Trophoblast cell (in vitro differentiated cells and primary cell): ENCODE measurements around the gene RFFL.
A peak's percentile ranks its signal among the peaks of the same experiment; 100 is the strongest.

ENCODE experiments used
- DNase-seq, 2 donors: peaks; one replicate each; pipeline ENCODE4 v3.0.0-alpha.2; 2016
- H2AFZ ChIP-seq: 2 replicates; pipeline ENCODE4 v1.6.1; 2013; ENCODE audit warnings: low read length, moderate library complexity, mild to moderate bottlenecking; ENCODE audit not compliant: insufficient read depth, poor library complexity
- H2AK5ac ChIP-seq: 2 replicates; pipeline ENCODE4 v1.6.1; 2013; ENCODE audit warnings: mild to moderate bottlenecking, low read length
- H2BK120ac ChIP-seq: 2 replicates; pipeline ENCODE4 v1.6.1; 2013; ENCODE audit warnings: low read length, mild to moderate bottlenecking, moderate library complexity; ENCODE audit not compliant: insufficient read depth, poor library complexity
- H2BK12ac ChIP-seq: 2 replicates; pipeline ENCODE4 v1.6.1; 2013; ENCODE audit warnings: mild to moderate bottlenecking, low read length, moderate library complexity
- H2BK5ac ChIP-seq: 2 replicates; pipeline ENCODE4 v1.6.1; 2013; ENCODE audit warnings: low read length, low read depth, moderate library complexity, mild to moderate bottlenecking; ENCODE audit not compliant: poor library complexity
- H3K14ac ChIP-seq: 2 replicates; pipeline ENCODE4 v1.6.1; 2013; ENCODE audit warnings: mild to moderate bottlenecking, low read length
- H3K18ac ChIP-seq: 2 replicates; pipeline ENCODE4 v1.6.1; 2013; ENCODE audit warnings: mild to moderate bottlenecking, low read length
- H3K23ac ChIP-seq: 2 replicates; pipeline ENCODE4 v1.6.1; 2013; ENCODE audit warnings: low read length
- H3K27ac ChIP-seq: 2 replicates; pipeline ENCODE4 v1.5.1; 2013; ENCODE audit warnings: low read depth, mild to moderate bottlenecking, inconsistent platforms, low read length, moderate library complexity
- H3K27me3 ChIP-seq: 2 replicates; pipeline ENCODE4 v1.6.1; 2013; ENCODE audit warnings: inconsistent platforms, mild to moderate bottlenecking, low read length, moderate library complexity; ENCODE audit not compliant: insufficient read depth
- H3K36me3 ChIP-seq, 2 experiments: 1 replicate in 1 of 2; 2 replicates in 1 of 2; pipeline ENCODE4 v1.6.1; 2013; ENCODE audit warnings: low read length in 2 of 2, mild to moderate bottlenecking in 2 of 2, moderate library complexity in 1 of 2; ENCODE audit not compliant: insufficient read depth in 2 of 2, control insufficient read depth in 1 of 2
- H3K4ac ChIP-seq: 2 replicates; pipeline ENCODE4 v1.6.1; 2013; ENCODE audit warnings: low read depth, mild to moderate bottlenecking, low read length, moderate library complexity
- H3K4me1 ChIP-seq, 2 experiments: 1 replicate in 1 of 2; 2 replicates in 1 of 2; pipeline ENCODE4 v1.6.1; 2013; ENCODE audit warnings: low read length in 2 of 2, mild to moderate bottlenecking in 2 of 2, moderate library complexity in 1 of 2; ENCODE audit not compliant: insufficient read depth in 2 of 2, control insufficient read depth in 1 of 2
- H3K4me2 ChIP-seq: 2 replicates; pipeline ENCODE4 v1.6.1; 2013; ENCODE audit warnings: inconsistent platforms, mild to moderate bottlenecking, low read length, moderate library complexity
- H3K4me3 ChIP-seq: 2 replicates; pipeline ENCODE4 v1.5.1; 2013; ENCODE audit warnings: mild to moderate bottlenecking, low read depth, low read length, inconsistent platforms
- H3K79me1 ChIP-seq: one replicate; pipeline ENCODE4 v1.6.1; 2013; ENCODE audit warnings: low read length
- H3K79me2 ChIP-seq: 2 replicates; pipeline ENCODE4 v1.6.1; 2013; ENCODE audit warnings: low read length, mild to moderate bottlenecking; ENCODE audit not compliant: control insufficient read depth, insufficient read depth, poor library complexity
- H3K9ac ChIP-seq: 2 replicates; pipeline ENCODE4 v1.6.1; 2013; ENCODE audit warnings: mild to moderate bottlenecking, low read length
- H3K9me3 ChIP-seq: 2 replicates; pipeline ENCODE4 v1.6.1; 2013; ENCODE audit warnings: low read depth, mild to moderate bottlenecking, control low read depth, inconsistent platforms, low read length; ENCODE audit not compliant: insufficient read depth
- H4K12ac ChIP-seq: 2 replicates; pipeline ENCODE4 v1.6.1; 2013; ENCODE audit warnings: low read depth, mild to moderate bottlenecking, low read length, moderate library complexity
- H4K8ac ChIP-seq: 2 replicates; pipeline ENCODE4 v1.6.1; 2013; ENCODE audit warnings: low read depth, mild to moderate bottlenecking, low read length, moderate library complexity
- H4K91ac ChIP-seq: one replicate; pipeline ENCODE4 v1.6.1; 2013; ENCODE audit warnings: low read depth, mild to moderate bottlenecking, low read length, moderate library complexity
- WGBS: extraction: QIAGEN DNeasy Blood & Tissue Kit; methylation state at CpG from one replicate; pipeline ENCODE4 v1.1.7; 2013; ENCODE audit warnings: missing lambda C conversion rate; ENCODE audit not compliant: insufficient read length, insufficient coverage; ENCODE audit errors: extremely low coverage; 5-methylcytosine and 5-hydroxymethylcytosine counted together

Gene RFFL

DNA sequence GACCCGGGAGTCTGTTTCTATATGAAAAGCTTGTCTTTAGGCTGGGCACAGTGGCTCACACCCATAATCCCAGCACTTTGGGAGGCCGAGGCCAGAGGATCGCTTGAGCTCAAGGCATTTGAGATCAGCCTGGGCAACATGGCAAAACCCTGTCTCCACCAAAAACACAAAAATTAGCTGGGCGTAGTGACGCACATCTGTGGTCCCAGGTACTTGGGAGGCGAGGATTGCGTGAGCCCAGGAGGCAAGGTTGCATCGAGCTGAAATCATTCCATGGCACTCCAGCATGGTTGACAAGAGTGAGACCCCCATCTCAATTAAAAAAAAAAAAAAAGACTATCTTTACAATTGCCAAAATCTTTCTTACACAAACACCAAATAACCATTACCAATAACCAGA lies 22.7 kb upstream of the RFFL start:
- no peak for DNase-seq
- H4K91ac ChIP-seq, result no peak overlapping the region
- H3K4ac ChIP-seq, result no peak overlapping the region
- WGBS, result no CpG with 5 or more reads among the region's 8 CpGs
- no peak overlapping the region for H2AK5ac ChIP-seq
- no peak overlapping the region for H2AFZ ChIP-seq
- H3K18ac ChIP-seq, result no peak overlapping the region
- peaks cover 10% of the 10 kb centered on the region for H3K79me1 ChIP-seq
- no peaks in the 10 kb centered on the region for H3K36me3 ChIP-seq
- no peak overlapping the region for H3K9ac ChIP-seq
- H2BK120ac ChIP-seq, result no peak overlapping the region
- no peak overlapping the region for H2BK12ac ChIP-seq
- H2BK5ac ChIP-seq, result no peak overlapping the region
- H3K4me3 ChIP-seq, result no peak overlapping the region
- H3K4me2 ChIP-seq, result no peak overlapping the region
- peaks cover 3 to 11% of the 10 kb centered on the region in 2 experiments for H3K4me1 ChIP-seq
- peaks cover 4% of the 10 kb centered on the region for H3K79me2 ChIP-seq
- no peaks in the 10 kb centered on the region for H3K27me3 ChIP-seq
- no peak overlapping the region for H3K14ac ChIP-seq
- no peak overlapping the region for H3K23ac ChIP-seq
- H4K12ac ChIP-seq, result no peak overlapping the region
- no peak overlapping the region for H4K8ac ChIP-seq
- H3K27ac ChIP-seq, result no peak overlapping the region
- no peaks in the 10 kb centered on the region for H3K9me3 ChIP-seq

DNA sequence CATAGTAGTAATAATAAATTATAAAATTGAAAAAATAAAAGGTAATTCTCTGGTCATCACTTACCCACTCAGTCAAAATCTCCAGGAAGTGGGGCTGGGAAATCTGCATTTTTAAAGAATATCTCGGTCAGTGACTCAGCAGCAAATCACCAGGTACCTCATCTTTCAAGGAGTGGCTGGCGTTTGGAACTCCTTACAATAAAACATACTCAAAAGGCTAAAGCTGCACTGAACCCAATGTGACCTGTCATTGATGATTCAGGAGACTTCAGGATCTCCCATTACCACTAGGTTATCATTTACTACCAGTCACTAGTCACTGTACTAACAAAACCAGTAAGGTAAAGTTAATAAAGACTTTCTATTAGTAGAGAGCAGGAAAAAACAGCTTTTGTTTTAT lies 21.5 kb upstream of the RFFL start:
- Histone ChIP-seq H2AFZ (no peak overlapping the region), H2BK5ac (no peak overlapping the region), H3K9ac (no peak overlapping the region), H2BK120ac (no peak overlapping the region), H4K12ac (no peak overlapping the region), H3K4ac (no peak overlapping the region), H3K79me1 (peaks cover 10% of the 10 kb centered on the region), H4K91ac (no peak overlapping the region), H3K4me1 (peaks cover 3 to 11% of the 10 kb centered on the region in 2 experiments), H3K79me2 (peaks cover 4% of the 10 kb centered on the region), H2AK5ac (no peak overlapping the region), H3K4me2 (no peak overlapping the region), H4K8ac (no peak overlapping the region), H3K14ac (no peak overlapping the region), H3K27me3 (no peaks in the 10 kb centered on the region), H3K27ac (no peak overlapping the region), H3K23ac (no peak overlapping the region), H3K18ac (no peak overlapping the region), H3K36me3 (no peaks in the 10 kb centered on the region), H3K9me3 (no peaks in the 10 kb centered on the region), H2BK12ac (no peak overlapping the region), H3K4me3 (no peak overlapping the region)
- peak in 1 of 2 donors; percentile 18 for DNase-seq
- WGBS, result no CpG with 5 or more reads among the region's 2 CpGs

DNA sequence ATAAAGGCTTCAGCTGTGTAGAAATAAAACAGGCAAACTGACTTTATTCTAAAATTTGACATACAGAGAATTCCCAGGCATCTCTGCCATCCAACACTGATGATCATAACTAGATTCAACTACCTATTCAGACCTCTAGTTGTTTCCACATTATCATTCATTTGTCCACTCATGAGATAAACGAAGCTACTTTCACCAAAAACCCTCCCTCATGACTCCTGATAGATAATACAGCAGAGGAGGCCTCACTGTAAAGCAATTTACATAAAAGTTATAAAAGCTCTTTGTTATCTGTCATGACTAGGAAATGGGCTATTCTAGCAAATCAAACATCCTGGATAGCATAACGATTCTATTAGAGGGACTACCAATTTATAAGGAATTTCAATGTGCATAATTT lies 19.6 kb upstream of the RFFL start:
- Histone ChIP-seq H3K79me2 (no peaks in the 10 kb centered on the region), H3K9me3 (no peaks in the 10 kb centered on the region), H3K18ac (no peak overlapping the region), H3K27ac (no peak overlapping the region), H2BK120ac (no peak overlapping the region), H3K79me1 (no peaks in the 10 kb centered on the region), H4K12ac (no peak overlapping the region), H3K4ac (no peak overlapping the region), H3K23ac (no peak overlapping the region), H3K4me3 (no peak overlapping the region), H3K14ac (no peak overlapping the region), H2BK5ac (no peak overlapping the region), H3K4me2 (no peak overlapping the region), H4K8ac (no peak overlapping the region), H3K36me3 (no peaks in the 10 kb centered on the region), H2AFZ (no peak overlapping the region), H3K27me3 (no peaks in the 10 kb centered on the region), H2AK5ac (no peak overlapping the region), H3K4me1 (peaks cover 3 to 6% of the 10 kb centered on the region in 2 experiments), H3K9ac (no peak overlapping the region), H4K91ac (no peak overlapping the region), H2BK12ac (no peak overlapping the region)
- DNase-seq, result no peak
- WGBS, result no CpG with 5 or more reads among the region's 2 CpGs

DNA sequence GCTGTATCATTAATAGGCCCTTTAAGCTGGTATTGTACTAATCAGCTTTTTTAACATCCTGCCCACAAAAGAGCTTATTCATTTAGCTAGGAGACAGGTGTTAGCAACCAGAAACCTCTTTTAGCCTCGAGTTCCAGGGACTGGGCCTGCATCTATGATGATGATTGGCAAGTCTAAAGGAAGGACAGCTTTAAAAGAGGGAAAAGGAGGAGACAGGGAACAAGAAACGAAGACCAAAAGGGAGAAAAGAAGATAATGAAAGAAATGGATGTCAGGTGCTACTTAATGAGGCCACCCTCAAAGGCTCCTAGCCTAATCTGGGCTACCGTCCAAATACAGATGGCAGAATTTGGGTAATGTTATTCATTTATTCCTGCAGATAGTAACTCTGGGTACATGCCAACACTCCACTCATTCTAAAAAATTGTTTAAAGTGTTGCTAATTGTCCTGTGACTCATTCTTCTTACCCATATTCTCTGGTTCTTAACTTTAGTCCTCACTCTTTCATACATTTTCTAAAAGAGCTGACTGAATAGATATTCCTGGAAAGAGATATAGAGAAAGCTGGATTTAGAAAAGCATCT lies 18.7 kb upstream of the RFFL start:
- Histone ChIP-seq H4K12ac (no peak overlapping the region), H3K79me1 (no peaks in the 10 kb centered on the region), H3K27me3 (no peaks in the 10 kb centered on the region), H3K14ac (no peak overlapping the region), H4K8ac (no peak overlapping the region), H3K36me3 (no peaks in the 10 kb centered on the region), H2BK5ac (no peak overlapping the region), H3K79me2 (no peaks in the 10 kb centered on the region), H3K18ac (no peak overlapping the region), H3K4me2 (no peak overlapping the region), H2AFZ (no peak overlapping the region), H3K9ac (no peak overlapping the region), H2AK5ac (no peak overlapping the region), H3K27ac (no peak overlapping the region), H3K4ac (no peak overlapping the region), H3K23ac (no peak overlapping the region), H2BK12ac (no peak overlapping the region), H4K91ac (no peak overlapping the region), H3K4me1 (peaks cover 0 to 3% of the 10 kb centered on the region in 2 experiments), H3K4me3 (no peak overlapping the region), H2BK120ac (no peak overlapping the region), H3K9me3 (no peaks in the 10 kb centered on the region)
- DNase-seq, result peak in 1 of 2 donors; percentile 63
- no CpG with 5 or more reads among the region's 3 CpGs for WGBS
